Left lung (tissue), 10 donors: ENCODE results near the gene EXOC3L4. TPM values are rescaled to one million over a fixed set of nuclear protein-coding genes. Genes with fewer than 3 reads are reported as not detected.

Experiments used
- ATAC-seq: fragments of 200-7000 bp; cut with Tn5 transposase; one replicate; pipeline ENCODE4 v1.9.1; 2020; ENCODE audit warnings: moderate library complexity
- DNase-seq, 4 donors: peaks; one replicate each; pipeline ENCODE4 v3.0.0-alpha.2; 2013 to 2020
- H3K27ac ChIP-seq, 2 donors: fragments of 200-600 bp; sonication (generic) in 1 of 2; one replicate each; pipeline versions ENCODE4 v1.5.0 to v1.8.0; 2020 to 2021
- H3K27me3 ChIP-seq, 2 donors: fragments of 200-600 bp; sonication (generic) in 1 of 2; one replicate each; pipeline versions ENCODE4 v1.5.0 to v1.8.0; 2020 to 2021
- H3K36me3 ChIP-seq, 2 donors: fragments of 200-600 bp; sonication (generic) in 1 of 2; one replicate each; pipeline versions ENCODE4 v1.5.0 to v1.8.0; 2020 to 2021
- H3K4me1 ChIP-seq, 2 donors: fragments of 200-600 bp; one replicate each; pipeline ENCODE4 v1.8.0; 2021
- H3K4me3 ChIP-seq, 2 donors: fragments of 200-600 bp; sonication (generic) in 1 of 2; one replicate each; pipeline versions ENCODE4 v1.5.0 to v1.8.0; 2020 to 2021; ENCODE audit warnings: mild to moderate bottlenecking in 1 of 2
- H3K9me3 ChIP-seq, 2 donors: fragments of 200-600 bp; sonication (generic) in 1 of 2; one replicate each; pipeline versions ENCODE4 v1.5.0 to v1.8.0; 2020 to 2021
- intact Hi-C, 2 donors: fragments of 100-400 bp; cut with DNase I; formaldehyde crosslinking; loops; one replicate each; pipeline versions ENCODE4 v1.11.2 to v1.14.2; 2022
- polyA plus RNA-seq, 6 donors: library from polyadenylated mRNA; unstranded; fragments of 120-200 nt; gene quantifications; one replicate each; pipeline ENCODE4 v1.2.1, GENCODE V29; 2013; ENCODE audit not compliant: insufficient read length in 6 of 6
- total RNA-seq, 2 donors: library from RNA; stranded (reverse); fragmentation: NEBNext Ultra II Directional; extraction: Animal tissue kit (Norgen Biotek cat#: 25700); gene quantifications; one replicate each; pipeline ENCODE4 v1.2.1, GENCODE V29; 2021
- TF ChIP-seq, protein P1 (sequence below), 2 donors: fragments of 200-600 bp; sonication (generic) in 1 of 2; IDR thresholded peaks; one replicate each; pipeline versions ENCODE4 v1.5.0 to v1.8.0; 2021; ENCODE audit warnings: antibody characterized with exemption in 2 of 2
- donor health status: DM: no; HTN: yes; CAD: no.
- donor health status: DM: no; HTN: no; CAD: no.

The EXOC3L4 gene
- total and polyA plus RNA-seq, 8 donors, result 1.9 to 6.2 (median 3.7) TPM

GRCh38 chr14:103103461-103104388, 9.2 kb downstream of the EXOC3L4 start:
- DNase-seq (peak in 3 of 4 donors; percentile 52 to 84 (median 65)), ATAC-seq (peak; percentile 49)
- Histone ChIP-seq H3K36me3 (no peaks in the 10 kb centered on the region), H3K9me3 (no peaks in the 10 kb centered on the region), H3K4me1 (peaks cover 13 to 49% of the 10 kb centered on the region in 2 donors), H3K4me3 (peak overlapping the region in 1 of 2 donors; percentile 20), H3K27ac (no peak overlapping the region), H3K27me3 (peaks cover 32 to 77% of the 10 kb centered on the region in 2 donors)
- TF ChIP-seq, protein P1, sequence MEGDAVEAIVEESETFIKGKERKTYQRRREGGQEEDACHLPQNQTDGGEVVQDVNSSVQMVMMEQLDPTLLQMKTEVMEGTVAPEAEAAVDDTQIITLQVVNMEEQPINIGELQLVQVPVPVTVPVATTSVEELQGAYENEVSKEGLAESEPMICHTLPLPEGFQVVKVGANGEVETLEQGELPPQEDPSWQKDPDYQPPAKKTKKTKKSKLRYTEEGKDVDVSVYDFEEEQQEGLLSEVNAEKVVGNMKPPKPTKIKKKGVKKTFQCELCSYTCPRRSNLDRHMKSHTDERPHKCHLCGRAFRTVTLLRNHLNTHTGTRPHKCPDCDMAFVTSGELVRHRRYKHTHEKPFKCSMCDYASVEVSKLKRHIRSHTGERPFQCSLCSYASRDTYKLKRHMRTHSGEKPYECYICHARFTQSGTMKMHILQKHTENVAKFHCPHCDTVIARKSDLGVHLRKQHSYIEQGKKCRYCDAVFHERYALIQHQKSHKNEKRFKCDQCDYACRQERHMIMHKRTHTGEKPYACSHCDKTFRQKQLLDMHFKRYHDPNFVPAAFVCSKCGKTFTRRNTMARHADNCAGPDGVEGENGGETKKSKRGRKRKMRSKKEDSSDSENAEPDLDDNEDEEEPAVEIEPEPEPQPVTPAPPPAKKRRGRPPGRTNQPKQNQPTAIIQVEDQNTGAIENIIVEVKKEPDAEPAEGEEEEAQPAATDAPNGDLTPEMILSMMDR (IDR thresholded peaks at IDR 0.05), result peak in 1 of 2 donors; percentile 27
- intact Hi-C loops, result loop anchor here in 1 of 2 donors (10.0 kb wide), 1 partner anchor 191 kb away; no protein-coding TSS in a partner anchor

GRCh38 chr14:103104389-103104653, 9.8 kb downstream of the EXOC3L4 start:
- Histone ChIP-seq H3K27ac (no peak overlapping the region), H3K4me1 (peaks cover 13 to 46% of the 10 kb centered on the region in 2 donors), H3K27me3 (peaks cover 32 to 71% of the 10 kb centered on the region in 2 donors), H3K36me3 (no peaks in the 10 kb centered on the region), H3K9me3 (no peaks in the 10 kb centered on the region), H3K4me3 (no peak overlapping the region)
- TF ChIP-seq, protein P1 (IDR thresholded peaks at IDR 0.05), result no peak
- DNase-seq, result no peak
- intact Hi-C loops, result loop anchor here in 1 of 2 donors (10.0 kb wide), 1 partner anchor 190 kb away; no protein-coding TSS in a partner anchor
- ATAC-seq, result no peak

GRCh38 chr14:103104654-103105452, 10.3 kb downstream of the EXOC3L4 start:
- H3K27ac ChIP-seq, result no peak overlapping the region
- H3K4me1 ChIP-seq, result peaks cover 17 to 48% of the 10 kb centered on the region in 2 donors
- DNase-seq, result peak in 3 of 4 donors; percentile 71 to 97 (median 75)
- H3K4me3 ChIP-seq, result no peak overlapping the region
- H3K9me3 ChIP-seq, result no peaks in the 10 kb centered on the region
- H3K27me3 ChIP-seq, result peaks cover 32 to 65% of the 10 kb centered on the region in 2 donors
- no peaks in the 10 kb centered on the region for H3K36me3 ChIP-seq
- intact Hi-C loops, result loop anchor here in 1 of 2 donors (10.0 kb wide), 1 partner anchor 190 kb away; no protein-coding TSS in a partner anchor
- ATAC-seq, result peak; percentile 86
- TF ChIP-seq, protein P1 (IDR thresholded peaks at IDR 0.05), result peak; percentile 88 to 98

- no peak overlapping the region for H3K4me3 ChIP-seq
- H3K36me3 ChIP-seq, result no peaks in the 10 kb centered on the region
- no peaks in the 10 kb centered on the region for H3K9me3 ChIP-seq
- TF ChIP-seq, protein P1 (IDR thresholded peaks at IDR 0.05), result no peak
- DNase-seq (no peak), ATAC-seq (no peak)
- intact Hi-C loops, result loop anchor here in 1 of 2 donors (10.0 kb wide), 1 partner anchor 189 kb away; no protein-coding TSS in a partner anchor
- H3K4me1 ChIP-seq, result peaks cover 23 to 56% of the 10 kb centered on the region in 2 donors
- peaks cover 32 to 57% of the 10 kb centered on the region in 2 donors for H3K27me3 ChIP-seq
- no peak overlapping the region for H3K27ac ChIP-seq
These were observed 11.1 kb downstream of the EXOC3L4 start for GRCh38 chr14:103105580-103106150.
